ENCODE data around the gene CNOT2.
"Not testable (repeated sequence)": the region's sequence is repeated elsewhere in the genome, so short reads cannot be mapped to it uniquely, and the experiment has no call there.

Gene CNOT2

DNA sequence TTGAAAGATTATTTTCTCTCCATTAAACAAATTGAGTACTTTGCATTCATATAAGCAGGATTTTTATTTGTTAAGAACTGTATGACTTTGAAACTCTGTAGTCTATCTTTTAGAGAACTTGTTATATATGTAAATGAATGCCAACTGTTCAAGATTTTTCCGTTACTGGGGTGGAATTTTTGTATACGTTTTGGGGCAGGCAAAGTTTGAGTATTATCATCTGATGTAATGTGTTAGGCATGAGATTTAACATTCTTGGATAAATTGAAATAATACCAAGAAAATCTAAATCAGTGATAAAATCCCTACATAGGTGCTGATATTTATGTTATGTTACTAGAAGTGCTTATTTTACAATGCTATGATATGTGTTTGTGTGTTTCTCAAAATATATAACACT is 8.4 kb downstream of the CNOT2 start:
- DNase-seq, result no peak

- no peak for DNase-seq
Observed at GRCh38 chr12:70252832-70253231, 9.6 kb downstream of the CNOT2 start.

GRCh38 chr12:70254225-70254624 is 11.0 kb downstream of the CNOT2 start:
- DNase-seq, result no peak

GRCh38 chr12:70254846-70255245 is 11.6 kb downstream of the CNOT2 start:
- no peak for DNase-seq

DNA sequence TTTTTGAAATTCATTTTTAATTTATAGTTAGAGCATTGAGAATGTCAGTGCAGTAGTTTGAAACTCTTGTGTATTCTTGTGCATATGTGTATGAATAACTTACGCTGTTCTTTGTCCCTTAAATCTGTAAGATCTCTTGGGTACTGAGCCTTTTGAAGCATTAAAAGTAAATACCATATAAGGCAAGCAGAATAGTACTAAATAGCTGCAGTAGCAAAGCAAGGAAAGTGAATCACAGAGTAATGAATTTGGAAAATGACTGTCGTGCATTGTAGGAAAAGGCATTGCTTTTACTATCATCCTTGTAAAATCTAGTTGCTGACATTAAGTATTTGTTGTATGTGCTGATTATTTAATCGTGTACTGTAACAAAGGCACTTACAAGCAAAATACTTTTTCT is 12.1 kb downstream of the CNOT2 start:
- DNase-seq, result no peak

DNA sequence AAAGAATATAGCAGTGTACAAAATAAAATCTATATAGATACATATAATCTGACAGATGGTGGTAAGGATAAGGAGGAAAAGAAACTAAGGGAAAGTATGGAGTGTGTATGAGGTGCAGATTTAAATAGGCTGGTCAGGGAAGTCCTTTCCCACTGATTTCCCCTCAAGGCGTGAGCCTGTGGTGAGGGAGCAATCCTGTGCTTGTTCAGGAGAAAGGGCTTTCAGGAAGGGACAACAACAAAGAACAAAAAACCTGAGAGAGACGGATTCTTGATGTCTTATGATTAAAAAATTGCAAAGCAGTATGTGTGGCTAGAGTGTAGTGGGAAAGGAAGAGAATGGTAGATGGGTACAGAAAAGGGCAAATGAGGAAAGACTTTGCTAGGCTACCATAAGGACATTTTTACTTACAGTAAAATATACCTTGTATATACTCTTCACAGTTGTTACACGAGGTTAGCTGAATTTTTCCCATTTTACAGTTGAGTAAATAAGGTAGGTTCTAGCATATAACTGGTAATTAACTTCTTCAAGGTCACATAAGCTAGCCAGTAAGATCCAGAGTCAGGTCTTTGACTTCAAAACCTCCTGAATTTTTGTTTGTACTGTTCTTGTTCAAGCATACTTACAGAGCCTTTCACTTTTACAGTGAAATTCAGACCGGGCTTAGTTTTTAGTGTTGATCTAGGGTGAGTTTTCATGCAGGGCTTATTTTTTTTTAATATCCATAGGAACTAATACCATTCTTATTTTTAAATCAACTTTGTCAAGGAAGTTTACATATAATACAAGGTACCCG is 15.6 kb downstream of the CNOT2 start:
- DNase-seq, result no peak

- no peak for DNase-seq
Observed at GRCh38 chr12:70260646-70261045, 17.4 kb downstream of the CNOT2 start.

DNA sequence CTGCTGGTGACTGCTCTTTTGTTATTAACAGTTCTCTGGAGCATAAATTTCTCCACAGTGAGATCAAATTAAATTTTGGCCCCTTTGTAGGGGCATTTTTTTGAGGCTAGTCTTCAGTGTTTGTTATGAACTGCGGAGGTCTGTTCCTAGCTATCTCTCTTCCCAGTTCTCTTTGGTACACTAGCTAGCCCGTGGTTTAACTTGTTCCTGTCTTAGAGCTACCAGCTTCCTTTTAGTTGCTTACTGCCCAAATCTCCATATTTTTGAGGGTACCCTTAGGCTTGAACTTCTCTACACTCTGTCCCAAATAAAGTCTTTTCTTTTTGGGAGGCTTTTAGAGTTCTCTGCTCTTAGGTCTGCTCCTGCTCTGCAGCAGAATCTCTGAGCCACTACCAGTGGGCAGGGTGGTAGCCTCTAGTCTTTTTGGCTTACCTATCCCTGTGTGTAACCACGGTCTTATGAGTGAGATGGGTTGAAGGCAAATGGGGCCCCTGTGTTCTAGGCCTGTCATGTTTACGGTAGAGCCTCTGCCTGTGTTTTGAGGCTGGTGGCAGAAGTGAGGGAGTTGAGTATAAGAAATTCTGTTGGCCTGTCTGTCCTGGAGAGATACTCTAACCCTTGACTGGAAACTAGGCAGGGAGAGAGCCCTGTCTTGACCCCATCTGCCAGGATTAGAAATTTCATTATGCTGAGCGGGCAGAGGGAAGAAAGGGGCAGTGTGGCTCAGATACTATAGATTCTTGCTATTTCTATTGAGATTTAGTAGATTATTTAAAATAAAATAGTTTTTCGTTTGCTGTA is 21.0 kb downstream of the CNOT2 start:
- DNase-seq, result no peak

DNA sequence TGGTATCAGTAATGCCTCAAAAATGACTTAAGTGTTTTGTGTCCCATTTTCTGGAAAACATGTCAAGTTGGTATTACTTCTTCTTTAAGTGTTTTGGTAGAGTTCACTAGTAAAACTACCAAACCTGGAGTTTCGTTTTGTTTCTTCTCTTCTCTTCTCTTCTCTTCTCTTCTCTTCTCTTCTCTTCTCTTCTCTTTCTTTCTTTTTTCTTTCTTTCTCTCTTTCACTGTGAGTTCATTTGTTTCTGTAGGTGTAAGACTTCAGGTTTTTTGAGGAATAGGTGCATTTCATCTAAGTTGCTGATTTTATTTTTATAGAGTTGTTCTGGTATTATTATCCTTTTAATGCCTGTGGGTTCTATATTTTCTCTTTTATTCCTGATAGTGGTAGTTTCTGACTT is 21.9 kb downstream of the CNOT2 start:
- no peak for DNase-seq

DNA sequence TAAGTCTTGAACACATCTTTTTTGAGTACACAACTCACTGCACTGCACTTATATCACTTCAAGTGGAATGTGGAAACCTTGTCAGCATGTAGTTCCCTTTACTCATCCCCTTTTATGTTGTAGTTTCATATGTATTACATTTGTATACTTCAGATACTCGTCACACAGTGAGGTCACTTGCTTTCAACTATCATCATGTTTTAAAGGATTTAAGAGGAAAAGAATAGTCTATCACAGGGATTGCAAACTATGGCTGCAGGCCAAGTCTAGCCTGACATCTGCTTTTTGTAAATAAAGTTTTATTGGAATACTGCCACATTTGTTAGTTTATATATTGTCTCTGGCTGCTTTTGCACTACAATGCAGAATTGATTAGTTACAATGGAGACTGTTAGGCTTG is 24.3 kb downstream of the CNOT2 start:
- DNase-seq, result no peak

- no peak for DNase-seq
Observed at GRCh38 chr12:70268972-70269371, 25.7 kb downstream of the CNOT2 start.

DNA sequence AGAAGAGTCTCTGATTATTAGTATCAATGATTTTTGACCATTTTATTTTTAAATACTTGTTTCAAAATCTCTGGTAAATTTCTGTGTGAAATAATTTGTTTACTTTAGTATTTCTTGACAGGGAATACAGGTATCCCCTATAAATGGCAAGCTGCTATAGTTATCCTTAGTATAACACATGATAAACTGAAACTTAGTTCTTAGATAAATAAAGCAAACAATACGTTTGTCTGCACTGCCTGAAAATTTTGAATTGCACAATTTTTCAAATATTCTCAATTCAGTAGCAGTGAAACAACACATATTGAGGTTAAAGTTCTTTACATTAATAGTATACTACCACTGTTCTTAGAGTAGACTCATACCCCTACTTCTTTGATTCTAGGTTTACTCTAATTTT is 26.9 kb downstream of the CNOT2 start:
- no peak for DNase-seq

DNA sequence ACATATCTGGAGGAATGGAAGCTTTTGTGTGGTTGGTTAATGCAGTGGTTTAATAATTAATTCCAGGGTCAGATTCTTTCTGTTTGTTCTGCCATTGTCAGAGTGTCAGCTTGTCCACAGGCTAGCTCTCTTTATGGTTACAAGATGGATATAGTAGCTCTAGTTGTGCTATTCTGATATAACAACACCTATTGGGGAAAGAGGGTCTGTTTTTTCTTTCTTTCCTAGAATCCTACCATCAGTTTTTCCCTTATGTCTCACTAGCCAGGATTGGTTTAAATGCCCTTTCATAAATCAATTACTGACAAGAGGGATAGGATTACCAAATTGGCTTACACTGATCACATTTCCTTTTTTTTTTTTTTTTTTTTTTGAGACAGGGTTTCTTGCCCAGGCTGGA is 27.8 kb downstream of the CNOT2 start:
- no peak for DNase-seq

DNA sequence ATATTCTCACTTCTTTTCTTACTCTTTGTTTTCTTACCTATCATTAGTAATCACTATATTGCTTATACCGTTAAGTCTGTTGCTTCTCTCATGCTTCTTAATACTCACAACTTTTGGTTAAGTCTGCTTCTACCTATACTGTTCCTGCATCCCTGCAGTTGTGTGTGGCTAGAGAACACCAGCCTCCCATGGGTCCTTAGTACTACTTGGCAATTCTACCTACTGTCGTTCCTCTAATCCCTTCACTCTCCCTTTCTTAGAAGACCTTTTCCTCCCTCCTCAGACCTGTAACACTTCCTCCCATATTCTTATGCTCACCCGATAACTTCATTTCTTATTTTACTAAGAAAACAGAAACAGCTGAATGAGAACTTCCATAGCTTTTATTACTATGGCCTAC is 29.3 kb downstream of the CNOT2 start:
- DNase-seq, result no peak

DNA sequence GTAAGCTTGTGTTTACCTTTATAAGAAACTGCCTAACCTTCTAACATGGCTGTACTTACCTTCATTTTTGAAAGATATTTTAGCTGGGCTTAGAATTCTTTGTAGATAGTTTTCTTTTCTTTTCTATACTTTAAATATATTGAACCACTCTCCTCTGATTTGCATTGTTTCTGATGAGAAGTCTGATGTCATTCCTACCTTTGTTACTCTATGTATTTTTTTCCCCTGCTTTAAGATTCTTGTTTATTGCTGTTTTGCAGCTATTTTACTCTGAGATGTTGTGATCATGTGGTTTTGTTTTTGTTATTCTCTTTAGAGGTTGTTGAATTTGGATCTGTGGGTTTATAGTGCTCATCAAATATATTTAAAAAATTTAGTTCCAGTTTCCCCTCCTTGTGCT is 31.8 kb downstream of the CNOT2 start:
- DNase-seq, result no peak

GRCh38 chr12:70277973-70278372 is 34.7 kb downstream of the CNOT2 start:
- DNase-seq, result no peak

DNA sequence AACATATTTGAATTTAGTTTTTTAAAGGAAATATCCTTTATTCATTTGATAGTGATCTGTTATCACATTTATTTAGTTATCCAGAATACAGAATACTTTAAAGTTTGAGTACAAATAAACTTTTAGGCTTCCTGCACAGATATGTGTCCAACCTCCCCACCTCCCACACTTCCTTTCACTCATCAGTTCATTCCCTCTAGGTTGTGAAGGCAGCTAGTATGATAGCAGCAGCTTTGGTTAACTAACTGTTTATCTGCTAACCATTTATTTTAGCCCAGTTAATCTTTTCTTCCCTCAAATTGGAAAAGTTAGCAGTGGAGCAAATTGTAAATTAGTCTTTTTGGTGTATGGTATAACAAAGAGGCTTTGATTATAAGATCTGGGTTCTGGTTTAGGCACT is 35.7 kb downstream of the CNOT2 start:
- DNase-seq, result no peak

- no peak for DNase-seq
Observed at GRCh38 chr12:70283232-70283631, 40.0 kb downstream of the CNOT2 start.

DNA sequence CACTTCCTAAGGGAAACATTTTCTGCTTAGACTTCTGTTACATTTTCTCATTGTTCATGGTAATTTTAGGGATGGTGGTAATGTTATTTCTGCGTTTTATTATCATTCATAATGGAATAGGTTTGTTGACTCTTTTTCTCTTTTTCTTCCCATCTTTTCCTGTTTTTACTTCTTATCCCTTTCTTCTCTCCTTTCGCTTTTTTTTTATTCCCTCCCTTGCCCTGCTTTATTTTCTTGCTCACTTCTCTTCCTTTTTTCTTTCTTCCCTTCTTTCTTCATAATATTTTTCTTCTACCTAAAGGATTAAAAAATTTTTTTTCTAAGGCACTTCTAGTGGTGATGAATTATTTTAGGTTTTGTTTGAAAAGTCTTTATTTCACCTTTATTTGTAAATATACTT is 45.6 kb downstream of the CNOT2 start:
- DNase-seq, result no peak

GRCh38 chr12:70290116-70290515 is 46.9 kb downstream of the CNOT2 start:
- no peak for DNase-seq

- no peak for DNase-seq
Observed at GRCh38 chr12:70292017-70292776, 49.0 kb downstream of the CNOT2 start.

DNA sequence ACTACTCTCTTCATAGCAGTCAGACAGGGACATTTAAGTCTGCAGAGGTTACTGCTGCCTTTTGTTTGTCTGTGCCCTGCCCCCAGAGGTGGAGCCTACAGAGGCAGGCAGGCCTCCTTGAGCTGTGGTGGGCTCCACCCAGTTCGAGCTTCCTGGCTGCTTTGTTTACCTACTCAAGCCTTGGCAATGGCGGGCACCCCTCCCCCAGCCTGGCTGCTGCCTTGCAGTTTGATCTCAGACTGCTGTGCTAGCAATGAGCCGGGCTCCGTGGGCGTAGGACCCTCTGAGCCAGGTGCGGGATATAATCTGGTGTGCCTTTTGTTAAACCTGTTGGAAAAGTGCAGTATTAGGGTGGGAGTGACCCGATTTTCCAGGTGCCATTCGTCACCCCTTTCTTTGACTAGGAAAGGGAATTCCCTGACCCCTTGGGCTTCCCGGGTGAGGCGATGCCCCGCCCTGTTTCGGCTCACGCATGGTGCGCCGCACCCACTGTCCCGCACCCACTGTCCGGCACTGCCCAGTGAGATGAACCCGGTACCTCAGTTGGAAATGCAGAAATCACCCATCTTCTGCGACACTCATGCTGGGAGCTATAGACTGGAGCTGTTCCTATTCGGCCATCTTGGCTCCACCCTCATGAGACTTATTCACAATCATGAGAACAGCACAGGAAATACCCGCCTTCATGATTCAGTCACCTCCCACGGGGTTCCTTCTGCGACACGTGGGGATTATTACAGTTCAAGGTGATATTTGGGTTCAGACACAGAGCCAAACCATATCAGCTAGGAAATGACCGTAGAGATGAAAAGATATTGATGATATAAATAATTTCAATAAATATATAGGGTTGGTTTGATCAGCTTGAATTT is 61.7 kb downstream of the CNOT2 start:
- not testable (repeated sequence) for DNase-seq

- no peak for DNase-seq
Observed at GRCh38 chr12:70305794-70306193, 62.6 kb downstream of the CNOT2 start.
